GM19397 (cell line): ENCODE results near the gene NBAS.
"Not testable (repeated sequence)": the region's sequence is repeated elsewhere in the genome, so short reads cannot be mapped to it uniquely, and the experiment has no call there.

Experiments used
- ATAC-seq: cut with Tn5 transposase; IDR thresholded peaks from one replicate; pipeline ENCODE4 v1.9.1; 2021; ENCODE audit warnings: mild to moderate bottlenecking, moderate library complexity; ENCODE audit not compliant: unreplicated experiment

The NBAS gene

DNA sequence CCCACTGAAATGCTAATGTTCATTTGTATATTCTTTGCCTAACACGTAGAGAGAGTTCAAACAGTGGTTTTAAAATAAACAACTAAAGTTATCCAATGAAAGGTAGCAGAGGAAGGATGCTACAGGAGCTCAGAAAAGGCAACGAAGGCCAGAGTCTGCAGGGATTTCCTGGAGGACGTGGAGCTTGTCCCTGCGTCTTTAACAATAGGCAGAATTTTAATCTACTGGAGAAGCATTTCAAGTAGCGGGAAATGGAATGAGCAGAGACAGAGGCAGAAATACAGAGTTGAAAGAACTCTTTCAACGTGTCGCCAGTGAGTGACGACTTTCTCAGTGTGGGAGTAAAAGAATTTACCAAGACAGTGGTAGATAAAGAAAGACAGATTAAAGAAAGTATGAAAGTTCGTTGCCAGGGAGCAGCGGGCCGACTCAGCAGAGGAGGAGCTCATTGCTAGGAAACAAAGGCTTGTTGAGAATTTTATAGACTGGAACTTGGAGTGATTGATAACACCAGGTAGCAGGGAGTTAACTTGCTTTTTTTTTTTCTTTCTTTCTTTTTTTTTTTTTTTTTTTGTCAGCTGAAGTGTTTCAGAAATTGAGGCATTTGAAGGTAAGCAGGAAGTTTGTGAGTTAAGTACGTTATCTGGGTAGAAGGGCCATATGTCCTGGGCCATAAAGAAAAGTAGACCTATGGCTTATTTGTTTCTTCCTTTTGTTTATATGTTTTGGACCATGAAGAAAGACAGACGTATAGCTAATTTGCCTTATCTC is 625 bp upstream of the NBAS start:
- peak; percentile 20 for ATAC-seq

DNA sequence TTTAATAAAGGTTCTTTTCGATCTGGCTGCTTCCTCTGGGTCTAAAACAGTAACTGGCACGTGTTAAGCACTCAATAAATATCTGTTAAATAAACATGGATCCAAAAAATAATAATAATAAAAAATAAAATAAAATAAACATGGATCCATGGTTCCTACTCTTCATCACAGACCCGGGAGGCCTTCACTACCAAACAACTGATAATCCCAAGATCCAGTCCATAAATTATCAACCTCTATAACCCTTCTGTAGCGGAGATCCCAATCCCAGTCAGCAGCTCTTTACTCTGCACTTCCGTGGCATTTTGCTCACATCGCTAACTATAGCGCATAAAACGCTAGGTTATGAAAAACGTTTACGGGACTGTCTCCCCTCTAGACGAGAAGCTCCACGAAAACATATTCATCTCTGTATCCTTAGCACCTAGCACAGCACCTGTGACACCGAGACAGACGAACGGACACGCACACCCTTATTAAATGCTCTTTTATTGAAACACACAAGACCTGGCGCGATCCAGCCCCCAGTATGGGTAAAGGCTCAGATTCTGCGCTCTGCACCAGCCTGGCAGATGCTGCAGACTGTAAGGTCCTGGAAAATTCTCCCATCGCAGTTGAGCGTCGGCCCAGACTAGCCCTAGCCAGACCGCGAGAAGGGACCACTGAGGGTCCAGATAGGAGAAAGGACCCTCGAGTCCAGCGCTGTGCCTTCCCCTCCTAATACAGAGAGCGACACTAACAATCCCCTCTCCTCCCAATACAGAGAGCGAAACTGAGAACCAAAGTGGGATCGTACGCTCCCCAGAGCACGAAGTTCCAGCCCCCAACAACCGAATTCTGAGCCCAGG is 770 bp downstream of the NBAS start:
- peak; percentile 39 for ATAC-seq

DNA sequence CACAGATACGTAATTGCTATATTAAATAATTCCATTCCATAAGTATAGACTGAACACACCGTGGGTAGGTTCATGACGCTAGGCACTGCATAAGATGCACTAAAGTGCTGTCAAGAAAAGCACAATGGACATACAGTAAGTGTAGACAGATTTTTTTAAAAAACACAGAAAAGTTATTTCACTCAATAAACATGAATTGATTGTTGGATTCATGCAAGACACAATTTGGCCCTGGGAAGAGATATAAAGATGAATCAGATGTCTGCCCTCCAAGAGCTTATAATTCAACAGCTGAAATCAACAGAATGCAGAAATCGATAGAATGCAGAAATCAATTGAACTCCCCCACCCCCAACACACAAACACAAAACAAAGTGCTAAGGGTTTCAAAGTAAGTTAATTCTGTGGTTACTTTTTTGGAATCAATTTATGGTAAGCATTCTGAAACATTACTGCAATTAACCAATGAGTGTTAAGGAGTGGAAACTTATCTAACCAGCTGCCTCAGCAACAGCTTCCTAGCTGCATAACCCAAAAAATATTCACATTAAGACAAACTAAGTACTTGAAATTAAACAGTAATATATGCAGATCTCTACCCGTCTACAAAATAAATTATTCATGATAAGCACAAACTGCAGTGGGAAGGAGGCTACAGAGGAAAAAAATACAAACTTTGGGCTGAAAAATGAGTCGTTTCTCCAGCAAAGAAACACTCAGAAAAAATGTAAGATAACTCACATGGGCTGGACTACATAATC is 1.6 kb downstream of the NBAS start:
- ATAC-seq = no peak

DNA sequence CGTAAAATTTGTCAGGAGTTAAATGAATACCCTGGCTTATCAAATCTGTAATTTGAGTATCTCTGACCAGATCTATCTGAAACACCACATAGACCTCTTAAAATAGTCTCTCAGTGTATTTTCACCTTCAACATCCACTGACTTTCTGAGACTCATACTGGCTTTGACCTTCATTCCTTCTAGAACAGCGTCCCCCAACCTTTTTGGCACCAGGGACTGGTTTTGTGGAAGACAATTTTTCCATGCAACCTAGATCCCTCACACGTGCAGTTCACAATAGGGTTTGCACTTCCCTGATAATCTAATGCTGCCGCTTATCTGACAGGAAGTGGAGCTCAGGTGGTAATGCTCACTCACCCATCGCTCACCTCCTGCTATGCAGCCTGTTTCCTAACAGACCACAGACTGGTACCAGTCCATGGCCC is 3.2 kb downstream of the NBAS start:
- no peak for ATAC-seq

DNA sequence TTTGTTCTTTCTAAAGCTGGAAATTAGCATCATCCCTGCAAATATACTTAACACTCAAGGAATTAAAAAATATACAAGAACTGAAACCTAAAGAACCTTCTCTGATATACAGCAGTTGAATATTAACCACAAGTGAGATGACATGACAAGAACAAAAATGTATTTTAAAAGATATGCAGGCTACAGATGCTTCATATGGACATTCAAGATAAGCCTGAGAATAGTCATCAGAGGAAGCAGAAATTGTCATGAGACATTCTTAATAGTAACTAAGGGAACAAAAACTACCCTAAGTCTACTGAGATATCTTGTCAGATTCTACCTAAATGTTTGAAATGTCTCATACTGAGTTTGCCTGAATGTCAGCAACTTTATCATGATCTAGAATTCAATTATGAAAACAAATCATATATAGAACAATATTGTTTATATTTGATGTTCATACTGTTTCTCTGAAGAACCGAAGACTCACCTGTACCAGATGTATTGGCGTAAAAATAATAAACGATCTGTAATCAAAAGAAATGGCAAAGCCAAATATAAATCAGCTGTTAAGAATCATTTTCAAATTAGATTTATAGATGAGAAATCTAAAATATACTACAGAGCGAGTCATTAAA is 4.7 kb downstream of the NBAS start:
- ATAC-seq = no peak

DNA sequence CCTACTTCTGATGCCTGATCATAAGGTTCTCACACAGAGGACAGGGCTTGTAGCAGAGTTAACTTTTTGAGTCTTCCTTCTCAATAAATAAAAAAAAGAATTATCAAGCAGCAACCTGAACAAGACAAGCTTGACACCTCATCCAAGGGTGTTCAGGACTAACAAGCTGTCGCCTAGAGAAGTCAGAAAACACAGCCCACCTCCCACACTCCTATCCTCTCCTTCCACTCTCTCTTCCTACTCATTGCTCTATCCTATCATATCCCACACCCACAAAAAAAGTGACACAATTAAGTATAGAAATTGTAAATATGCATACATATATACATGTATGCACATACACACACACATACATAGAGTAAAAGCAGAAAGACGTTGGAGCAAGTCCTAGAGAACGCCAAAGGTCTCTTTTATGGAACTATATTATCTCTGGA is 5.4 kb downstream of the NBAS start:
- no peak for ATAC-seq

DNA sequence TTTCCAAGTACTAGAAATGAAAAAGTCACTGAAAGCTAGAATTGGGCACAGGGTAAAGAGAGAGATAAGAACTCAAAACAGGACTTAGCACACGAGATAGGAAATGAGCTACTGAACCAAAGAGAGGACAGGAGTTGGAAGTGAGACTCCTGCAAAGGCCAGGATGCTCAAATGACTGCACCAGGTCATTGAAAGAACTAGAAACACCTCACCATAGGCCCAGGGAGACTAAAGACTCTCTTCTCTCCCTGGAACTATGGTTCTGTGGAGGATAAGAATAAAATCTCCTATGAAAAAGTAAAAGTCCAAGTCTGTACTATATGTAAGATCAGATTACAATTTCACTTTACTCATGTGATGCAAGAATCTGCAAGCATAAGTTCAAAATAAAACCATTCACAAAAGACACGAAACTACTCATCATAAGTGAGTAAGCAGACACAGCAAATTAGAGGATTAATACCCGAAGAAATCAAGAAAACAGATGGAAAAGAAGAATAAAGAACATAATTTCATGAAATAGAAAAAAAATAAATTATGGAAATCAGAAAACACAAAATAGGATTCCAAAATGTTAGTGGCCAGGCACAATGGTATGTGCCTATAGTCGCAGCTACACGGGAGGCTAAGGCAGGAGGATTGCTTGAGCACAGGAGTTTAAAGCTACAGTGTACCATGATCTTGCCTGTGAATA is 6.5 kb downstream of the NBAS start:
- no peak for ATAC-seq

DNA sequence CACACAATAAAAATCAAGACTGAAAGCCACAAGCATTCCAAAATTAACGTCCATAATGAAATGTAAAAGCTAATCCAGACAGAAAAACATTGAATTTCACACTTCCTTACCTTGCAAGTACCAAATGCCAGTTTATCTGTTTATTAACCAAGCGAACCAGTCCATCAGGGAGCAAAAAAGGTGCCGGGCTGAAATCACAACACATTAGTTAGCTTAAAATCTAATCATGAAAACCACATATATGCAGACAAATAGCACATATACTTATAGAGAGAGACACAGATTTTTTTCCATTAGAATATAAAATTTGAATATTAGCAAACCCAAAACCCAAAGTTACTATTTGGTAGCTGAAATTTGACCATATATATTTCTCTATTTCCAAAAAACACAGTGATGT is 7.2 kb downstream of the NBAS start:
- ATAC-seq = no peak

DNA sequence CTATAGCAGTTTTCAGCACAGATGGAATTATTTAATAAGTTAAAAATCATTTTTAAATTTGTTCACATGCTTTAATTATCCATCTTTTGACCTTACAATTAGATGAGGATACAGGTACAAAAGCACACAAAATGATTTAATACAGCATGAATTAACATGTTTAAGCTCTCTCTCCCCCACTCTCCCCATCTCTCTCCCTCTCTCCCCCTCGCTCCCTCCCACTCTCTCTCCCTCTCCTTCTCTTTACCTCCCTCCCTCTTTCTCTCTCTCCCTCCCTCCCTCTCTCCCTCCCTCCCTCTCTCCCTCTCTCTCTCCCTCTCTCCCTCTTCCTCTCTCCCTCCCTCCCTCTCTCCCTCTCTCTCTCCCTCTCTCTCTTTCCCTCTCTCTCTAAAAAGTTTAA is 7.6 kb downstream of the NBAS start:
- ATAC-seq = no peak

DNA sequence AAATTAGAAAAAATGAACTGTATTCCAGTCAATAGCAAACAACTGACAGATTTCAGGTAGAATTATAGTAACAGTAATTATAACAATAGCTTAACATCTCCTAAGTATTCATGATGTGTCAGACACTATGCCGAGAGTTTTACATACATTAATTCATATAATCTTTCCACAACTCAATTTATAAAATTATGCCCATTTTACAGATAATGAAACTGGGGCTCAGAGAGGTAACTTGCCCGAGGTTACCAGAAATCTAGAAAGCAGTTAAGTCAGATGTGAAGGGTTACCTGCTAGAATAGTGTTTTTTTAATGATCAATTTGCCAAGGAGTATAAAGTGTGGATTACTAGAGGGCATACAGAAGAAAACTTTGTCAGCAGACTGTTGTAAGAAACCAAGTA is 12.2 kb downstream of the NBAS start:
- ATAC-seq = no peak

DNA sequence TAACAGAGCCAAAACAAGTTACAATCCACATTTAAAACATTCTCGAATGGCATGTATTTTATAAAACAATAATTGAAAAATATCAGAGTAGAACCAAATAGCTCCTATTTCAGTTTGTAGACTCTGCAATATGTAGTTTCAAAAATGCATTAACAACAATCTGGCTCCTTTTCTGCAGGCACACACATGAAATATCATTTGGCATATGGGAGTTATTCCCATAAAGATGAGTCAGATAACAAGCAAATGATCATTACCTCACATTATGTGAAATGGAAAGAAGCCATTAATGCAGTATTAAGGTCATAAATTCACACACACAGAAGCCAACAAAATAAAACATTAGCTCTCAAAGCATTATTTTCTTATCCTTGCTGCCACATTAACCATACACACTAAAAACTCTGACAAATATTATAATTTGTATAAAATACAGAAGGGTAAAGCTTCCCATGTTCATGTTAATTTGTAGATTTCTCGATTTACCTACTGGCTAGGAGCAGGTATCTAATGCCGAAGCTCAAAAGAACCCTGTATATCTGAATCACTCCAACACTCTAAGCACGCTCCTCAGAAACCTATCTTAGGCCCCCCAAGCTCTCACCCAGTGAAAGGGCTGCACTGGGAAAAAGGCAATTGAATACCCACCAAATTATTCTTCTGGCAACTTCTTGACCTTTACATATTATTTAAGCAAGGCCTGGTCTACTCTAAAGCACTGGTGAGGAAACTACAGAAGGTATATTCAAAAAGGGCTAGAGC is 13.8 kb downstream of the NBAS start:
- no peak for ATAC-seq

DNA sequence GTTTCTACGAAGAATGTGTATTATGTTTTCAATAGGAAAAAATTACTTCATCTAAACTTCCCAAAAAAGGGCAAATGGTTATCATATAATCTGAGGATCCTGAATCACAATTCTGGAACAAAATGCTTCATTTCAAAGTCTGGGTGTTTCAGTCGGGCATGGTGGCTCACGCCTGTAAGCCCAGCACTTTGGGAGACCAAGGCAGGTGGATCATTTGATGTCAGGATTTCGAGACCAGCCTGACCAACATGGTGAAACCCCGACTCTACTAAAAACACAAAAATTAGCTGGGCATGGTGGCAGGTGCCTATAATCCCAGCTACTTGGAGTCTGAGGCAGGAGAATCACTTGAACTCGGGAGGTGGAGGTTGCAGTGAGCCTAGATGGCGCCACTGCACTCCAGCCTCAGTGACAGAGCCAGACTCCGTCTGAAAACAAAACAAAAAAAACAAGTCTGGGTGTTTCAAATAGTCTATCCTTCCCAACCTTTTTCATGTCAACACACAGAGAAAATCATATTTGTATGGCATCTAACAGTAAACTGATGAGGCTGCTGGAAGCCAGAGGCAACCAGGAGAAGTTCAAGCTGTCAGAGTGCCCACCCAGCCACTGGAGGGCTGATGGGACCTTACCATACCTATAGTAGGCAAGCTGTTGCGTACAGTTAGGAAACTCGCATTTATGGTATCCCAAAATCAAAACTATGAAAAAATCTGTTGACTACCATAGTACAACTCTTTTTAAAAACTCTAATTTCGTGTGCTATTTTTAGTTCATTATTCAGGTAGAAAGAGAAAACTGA is 14.6 kb downstream of the NBAS start:
- no peak for ATAC-seq

DNA sequence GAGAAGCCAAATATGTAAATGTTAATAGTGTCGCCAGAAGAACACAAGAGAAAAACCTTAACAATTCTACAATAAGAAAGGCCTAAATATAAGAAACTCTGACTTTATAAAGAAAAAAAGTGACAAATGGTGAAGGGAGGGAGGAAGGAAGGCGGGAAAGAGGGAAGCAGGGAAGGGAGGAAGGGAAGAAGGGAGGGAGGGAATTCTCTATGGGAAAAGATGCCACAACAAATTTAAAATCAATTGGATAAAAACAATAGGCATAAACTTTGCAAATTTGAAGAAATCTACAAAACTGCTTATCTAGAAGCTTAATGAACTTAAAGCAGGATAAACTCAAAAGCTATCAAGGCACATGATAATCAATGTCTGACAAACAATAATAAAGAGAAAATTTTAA is 16.9 kb downstream of the NBAS start:
- ATAC-seq = no peak

DNA sequence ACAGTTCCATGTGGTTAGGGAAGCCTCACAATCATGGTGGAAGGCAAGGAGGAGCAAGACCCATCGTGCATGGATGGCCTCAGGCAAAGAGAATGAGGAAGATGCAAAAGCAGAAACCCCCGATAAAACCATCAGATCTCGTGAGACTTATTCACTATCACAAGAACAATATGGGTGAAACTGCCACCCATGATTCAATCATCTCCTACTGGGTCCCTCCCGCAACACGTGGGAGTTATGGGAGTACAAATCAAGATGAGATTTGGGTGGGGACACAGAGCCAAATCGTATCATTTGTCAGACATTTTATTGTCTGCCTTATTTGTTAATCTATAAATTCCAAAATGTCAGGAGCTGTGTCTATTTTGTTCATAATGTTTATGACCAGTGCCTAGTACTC is 17.6 kb downstream of the NBAS start:
- ATAC-seq = no peak

DNA sequence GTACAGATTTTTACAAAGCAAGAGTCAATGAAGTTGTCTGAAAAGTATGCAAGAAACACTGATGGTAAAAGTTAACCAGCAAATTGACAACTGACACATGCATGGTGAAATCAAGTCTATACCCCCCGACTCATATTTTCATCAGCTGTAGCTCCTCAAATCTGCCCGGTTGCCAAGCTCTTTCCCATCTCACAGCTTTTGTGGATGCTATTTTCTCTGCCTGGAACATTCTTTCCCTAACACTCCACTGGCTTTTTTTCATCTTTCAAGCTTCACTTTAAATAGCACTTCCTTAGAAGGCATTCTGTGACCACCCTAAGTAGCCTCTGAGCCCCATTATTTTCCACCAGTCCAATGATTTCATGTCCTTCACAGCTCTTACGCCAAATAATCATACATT is 18.1 kb downstream of the NBAS start:
- ATAC-seq = no peak

DNA sequence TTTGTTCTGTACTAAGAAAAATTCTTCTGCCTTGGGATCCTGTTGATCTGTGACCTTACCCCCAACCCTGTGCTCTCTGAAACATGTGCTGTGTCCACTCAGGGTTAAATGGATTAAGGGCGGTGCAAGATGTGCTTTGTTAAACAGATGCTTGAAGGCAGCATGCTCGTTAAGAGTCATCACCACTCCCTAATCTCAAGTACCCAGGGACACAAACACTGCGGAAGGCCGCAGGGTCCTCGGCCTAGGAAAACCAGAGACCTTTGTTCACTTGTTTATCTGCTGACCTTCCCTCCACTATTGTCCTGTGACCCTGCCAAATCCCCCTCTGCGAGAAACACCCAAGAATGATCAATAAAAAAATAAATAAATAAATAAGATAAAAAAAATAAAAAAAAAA is 18.9 kb downstream of the NBAS start:
- not testable (repeated sequence) for ATAC-seq

DNA sequence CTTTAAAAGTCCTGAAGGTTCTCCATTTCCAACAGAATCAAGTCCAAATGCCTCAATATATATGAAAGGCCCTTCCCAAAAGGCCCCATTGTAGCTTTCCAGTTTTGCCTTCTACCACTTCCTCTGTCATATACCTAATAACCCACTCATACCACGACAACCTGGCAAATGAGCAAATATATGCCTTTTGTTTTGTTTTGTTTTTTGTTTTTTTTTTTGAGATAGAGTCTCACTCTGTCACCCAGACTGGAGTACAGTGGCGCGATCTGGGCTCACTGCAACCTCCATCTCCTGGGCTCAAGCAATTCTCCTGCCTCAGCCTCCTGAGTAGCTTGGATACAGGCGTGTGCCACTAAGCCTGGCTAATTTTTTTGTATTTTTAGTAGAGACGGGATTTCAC is 20.6 kb downstream of the NBAS start:
- ATAC-seq = peak; percentile 33

DNA sequence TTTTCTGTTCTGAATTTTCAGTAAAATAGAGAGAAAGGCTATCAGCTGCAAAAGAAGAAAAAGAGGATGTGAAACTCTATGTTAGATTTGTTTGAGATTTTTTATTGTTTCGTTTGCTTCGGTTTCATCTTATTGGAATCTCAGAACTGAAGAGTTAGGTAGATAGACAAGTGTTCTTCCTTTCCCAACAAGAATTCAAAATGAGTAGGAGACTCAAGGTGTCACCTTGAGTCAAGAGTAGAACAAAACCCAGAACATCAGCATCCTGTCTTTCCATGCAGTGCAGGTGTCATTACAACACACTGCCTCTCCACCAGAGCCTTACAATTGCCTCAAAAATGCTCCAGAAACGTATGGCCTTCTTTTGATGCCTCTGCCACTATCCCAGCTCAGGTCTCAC is 21.1 kb downstream of the NBAS start:
- peak; percentile 66 for ATAC-seq

DNA sequence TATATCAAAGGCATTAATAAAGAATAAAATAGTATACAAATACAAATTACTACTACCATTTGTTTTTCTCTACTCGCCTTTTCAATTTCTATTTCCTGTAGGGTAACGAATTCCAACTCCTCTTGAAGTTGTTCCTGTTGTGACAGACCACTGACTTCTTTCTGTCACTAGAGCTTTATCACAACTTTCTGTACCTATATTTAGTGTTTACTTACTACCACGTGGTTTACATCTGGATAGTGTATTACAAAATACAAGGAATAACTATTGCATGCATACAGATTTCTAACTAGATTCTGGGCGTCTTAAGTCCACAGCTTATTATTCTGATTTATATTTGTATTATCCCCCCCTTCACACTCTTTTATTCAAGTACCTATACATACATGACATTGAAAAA is 22.3 kb downstream of the NBAS start:
- ATAC-seq = no peak
